H9 (cell line): ENCODE measurements around the gene ZNF286A. TPM values are rescaled to one million over a fixed set of nuclear protein-coding genes. Genes with fewer than 3 reads are reported as not detected.

Source experiments
- DNase-seq: peaks from one replicate; pipeline ENCODE4 v3.0.0-alpha.2; 2017
- H2AFZ ChIP-seq: one replicate; pipeline ENCODE4 v1.6.1; 2013; ENCODE audit warnings: mild to moderate bottlenecking, low read length, control low read depth, moderate library complexity
- H2AK5ac ChIP-seq: 2 replicates; pipeline ENCODE4 v1.6.1; 2013; ENCODE audit warnings: low read length, control low read depth, mixed read lengths; ENCODE audit not compliant: insufficient read length
- H2BK120ac ChIP-seq: one replicate; pipeline ENCODE4 v1.6.1; 2013; ENCODE audit warnings: low read depth, mild to moderate bottlenecking, low read length, control low read depth, inconsistent platforms; ENCODE audit not compliant: poor library complexity, severe bottlenecking
- H2BK12ac ChIP-seq: 2 replicates; pipeline ENCODE4 v1.6.1; 2013; ENCODE audit warnings: low read length, control low read depth, mixed read lengths, low read depth; ENCODE audit not compliant: insufficient read length
- H2BK15ac ChIP-seq: 2 replicates; pipeline ENCODE4 v1.6.1; 2013; ENCODE audit warnings: low read depth, low read length, control low read depth
- H2BK20ac ChIP-seq: one replicate; pipeline ENCODE4 v1.6.1; 2013; ENCODE audit warnings: low read depth, mild to moderate bottlenecking, low read length, control low read depth, inconsistent platforms; ENCODE audit not compliant: poor library complexity, severe bottlenecking
- H2BK5ac ChIP-seq: 2 replicates; pipeline ENCODE4 v1.6.1; 2013; ENCODE audit warnings: low read length, control low read depth, mixed read lengths; ENCODE audit not compliant: insufficient read length
- H3K14ac ChIP-seq: 2 replicates; pipeline ENCODE4 v1.6.1; 2013; ENCODE audit warnings: low read length, control low read depth; ENCODE audit not compliant: insufficient read depth
- H3K18ac ChIP-seq: 2 replicates; pipeline ENCODE4 v1.6.1; 2013; ENCODE audit warnings: low read depth, mild to moderate bottlenecking, mixed read lengths, low read length, control low read depth; ENCODE audit not compliant: insufficient read length
- H3K23ac ChIP-seq: 2 replicates; pipeline ENCODE4 v1.6.1; 2013; ENCODE audit warnings: low read length, control low read depth, mixed read lengths, low read depth; ENCODE audit not compliant: insufficient read length
- H3K23me2 ChIP-seq: 2 replicates; pipeline ENCODE4 v1.6.1; 2013; ENCODE audit warnings: low read depth, mild to moderate bottlenecking, mixed read lengths, low read length, control low read depth; ENCODE audit not compliant: insufficient read length, poor library complexity, severe bottlenecking
- H3K27ac ChIP-seq: 2 replicates; pipeline ENCODE4 v1.5.1; 2013; ENCODE audit warnings: low read length, control low read depth, mixed read lengths, low read depth; ENCODE audit not compliant: insufficient read length
- H3K27me3 ChIP-seq: 2 replicates; pipeline ENCODE4 v1.6.1; 2013; ENCODE audit warnings: low read length, control low read depth, inconsistent platforms; ENCODE audit not compliant: insufficient read depth
- H3K4ac ChIP-seq: 2 replicates; pipeline ENCODE4 v1.6.1; 2013; ENCODE audit warnings: low read depth, mild to moderate bottlenecking, control low read depth, inconsistent platforms, low read length, moderate library complexity
- H3K4me1 ChIP-seq: 2 replicates; pipeline ENCODE4 v1.6.1; 2013; ENCODE audit warnings: low read length, control low read depth, inconsistent platforms; ENCODE audit not compliant: insufficient read depth
- H3K4me2 ChIP-seq: 2 replicates; pipeline ENCODE4 v1.6.1; 2013; ENCODE audit warnings: low read length, control low read depth, mixed read lengths; ENCODE audit not compliant: insufficient read length, insufficient read depth
- H3K56ac ChIP-seq: 2 replicates; pipeline ENCODE4 v1.6.1; 2013; ENCODE audit warnings: low read depth, mild to moderate bottlenecking, mixed read lengths, low read length, control low read depth; ENCODE audit not compliant: insufficient read length
- H3K79me1 ChIP-seq: 2 replicates; pipeline ENCODE4 v1.6.1; 2013; ENCODE audit warnings: low read depth, mild to moderate bottlenecking, moderate library complexity, low read length, control low read depth, inconsistent platforms; ENCODE audit not compliant: insufficient read depth, poor library complexity, severe bottlenecking
- H3K79me2 ChIP-seq: 2 replicates; pipeline ENCODE4 v1.6.1; 2013; ENCODE audit warnings: low read length, control low read depth, inconsistent platforms; ENCODE audit not compliant: insufficient read depth
- H3K9ac ChIP-seq: 2 replicates; pipeline ENCODE4 v1.6.1; 2013; ENCODE audit warnings: low read length, control low read depth, mixed read lengths; ENCODE audit not compliant: insufficient read length; ENCODE audit errors: extremely low read depth
- H3K9me3 ChIP-seq: one replicate; pipeline ENCODE4 v1.6.1; 2013; ENCODE audit warnings: low read depth, low read length, inconsistent platforms; ENCODE audit not compliant: control insufficient read depth
- H3T11ph ChIP-seq: one replicate; pipeline ENCODE4 v1.6.1; 2013; ENCODE audit warnings: mild to moderate bottlenecking, low read length, control low read depth, inconsistent platforms
- H4K20me1 ChIP-seq: one replicate; pipeline ENCODE4 v1.6.1; 2013; ENCODE audit not compliant: control insufficient read depth, insufficient read length, insufficient read depth
- H4K5ac ChIP-seq: 2 replicates; pipeline ENCODE4 v1.6.1; 2013; ENCODE audit warnings: low read depth, mild to moderate bottlenecking, mixed read lengths, low read length, control low read depth; ENCODE audit not compliant: insufficient read length
- H4K8ac ChIP-seq: replicated peaks from 2 replicates; pipeline ENCODE4 v1.6.1; 2013; ENCODE audit warnings: low read length, control low read depth, mixed read lengths, low read depth; ENCODE audit not compliant: insufficient read length
- H4K91ac ChIP-seq: 2 replicates; pipeline ENCODE4 v1.6.1; 2013; ENCODE audit warnings: low read depth, mild to moderate bottlenecking, moderate library complexity, mixed read lengths, low read length, control low read depth; ENCODE audit not compliant: insufficient read length
- H3K27ac Mint-ChIP-seq, 3 experiments: 2 replicates in 2 of 3; 3 replicates in 1 of 3; pipeline ENCODE4 v1.8.0; 2020 to 2021; ENCODE audit warnings: mixed read lengths in 3 of 3, mild to moderate bottlenecking in 1 of 3, moderate library complexity in 1 of 3
- H3K27me3 Mint-ChIP-seq: 2 replicates; pipeline ENCODE4 v1.8.0; 2021; ENCODE audit warnings: low read depth, mild to moderate bottlenecking, moderate library complexity, mixed read lengths
- H3K36me3 Mint-ChIP-seq, 3 experiments: 2 replicates in 2 of 3; 3 replicates in 1 of 3; pipeline ENCODE4 v1.8.0; 2020 to 2021; ENCODE audit warnings: low read depth in 3 of 3, mixed read lengths in 3 of 3; ENCODE audit not compliant: insufficient read depth in 1 of 3
- H3K4me1 Mint-ChIP-seq, 2 experiments: 2 replicates each; pipeline ENCODE4 v1.8.0; 2020; ENCODE audit warnings: mixed read lengths in 2 of 2
- H3K4me3 Mint-ChIP-seq, 2 experiments: 2 replicates in 1 of 2; 3 replicates in 1 of 2; pipeline ENCODE4 v1.8.0; 2020 to 2021; ENCODE audit warnings: mild to moderate bottlenecking in 2 of 2, mixed read lengths in 2 of 2, moderate library complexity in 1 of 2
- H3K9me3 Mint-ChIP-seq, 2 experiments: 2 replicates in 1 of 2; 3 replicates in 1 of 2; pipeline ENCODE4 v1.8.0; 2020; ENCODE audit warnings: mild to moderate bottlenecking in 2 of 2, mixed read lengths in 2 of 2, moderate library complexity in 1 of 2
- CTCF ChIP-seq: fragments of 200-600 bp; sonication (generic); conservative IDR thresholded peaks from 3 replicates; pipeline ENCODE4 v1.8.0; 2021; ENCODE audit warnings: antibody characterized with exemption, mild to moderate bottlenecking
- total RNA-seq: library from RNA; stranded (reverse); gene quantifications from 2 replicates; pipeline ENCODE4 v1.2.1, GENCODE V29; 2021

Gene ZNF286A
- total RNA-seq, 1 experiment from 2014 or later = 101 TPM

DNA sequence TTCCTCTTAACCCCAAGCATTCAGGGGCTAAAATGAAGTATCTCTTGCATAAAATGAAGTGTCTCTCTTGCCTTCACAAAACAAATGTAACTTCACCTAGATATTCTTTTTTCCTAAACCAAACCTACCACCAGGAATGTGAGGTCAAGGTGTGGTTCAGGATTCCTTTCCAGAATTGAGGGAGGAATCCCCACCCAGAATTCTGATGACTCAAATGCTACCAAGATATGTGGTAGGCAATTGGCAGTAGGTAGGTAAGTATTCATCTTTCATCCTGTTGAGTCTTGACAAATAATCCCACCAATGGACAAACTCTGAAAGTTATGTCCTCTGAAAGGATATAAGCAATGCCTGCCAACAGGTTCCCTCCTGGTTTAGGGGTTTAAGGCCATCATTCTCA, 41.7 kb upstream of the ZNF286A start:
- Histone ChIP-seq H4K20me1 (no peaks in the 10 kb centered on the region), H3K4ac (no peak overlapping the region), H2BK20ac (no peak overlapping the region), H3K4me2 (no peak overlapping the region), H4K91ac (no peak overlapping the region), H2AK5ac (no peak overlapping the region), H3K56ac (no peak overlapping the region), H3K27me3 (no peaks in the 10 kb centered on the region), H4K8ac (no peak overlapping the region), H3K9ac (no peak overlapping the region), H3K79me2 (no peaks in the 10 kb centered on the region), H3K4me1 (no peaks in the 10 kb centered on the region), H3K79me1 (no peaks in the 10 kb centered on the region), H2BK15ac (no peak overlapping the region), H2BK120ac (no peak overlapping the region), H2BK5ac (no peak overlapping the region), H3K27ac (no peak overlapping the region), H2BK12ac (no peak overlapping the region), H3K18ac (no peak overlapping the region), H3K23ac (no peak overlapping the region), H3T11ph (no peak overlapping the region), H3K23me2 (no peaks in the 10 kb centered on the region), H3K9me3 (no peaks in the 10 kb centered on the region), H3K14ac (no peak overlapping the region), H2AFZ (no peak overlapping the region), H4K5ac (no peak overlapping the region)
- Mint-ChIP-seq H3K9me3 (no peaks in the 10 kb centered on the region), H3K27ac (no peak overlapping the region), H3K27me3 (no peaks in the 10 kb centered on the region), H3K4me1 (peaks cover 32 to 34% of the 10 kb centered on the region in 2 experiments), H3K36me3 (peaks cover under 1 to 27% (median 25%) of the 10 kb centered on the region in 3 experiments; a peak in 5 of 7 replicates), H3K4me3 (no peak overlapping the region)
- no peak for DNase-seq
- no peak for TF ChIP-seq CTCF
